OCI-LY7 (cell line): ENCODE measurements around the gene FAM229A.

Source experiments
- CTCF ChIP-seq: fragments of 200-600 bp; sonication (generic); conservative IDR thresholded peaks from 2 replicates; pipeline ENCODE4 v1.5.1; 2014; ENCODE audit warnings: mild to moderate bottlenecking, antibody characterized with exemption, low read length, moderate library complexity, mixed read lengths
- EZH2phosphoT487 ChIP-seq: fragments of 200-600 bp; sonication (generic); IDR thresholded peaks from 2 replicates; pipeline ENCODE4 v1.6.1; 2018; ENCODE audit warnings: low read depth, borderline replicate concordance, mild to moderate bottlenecking, mixed run types, antibody characterized with exemption, low read length, moderate library complexity, mixed read lengths

DNA sequence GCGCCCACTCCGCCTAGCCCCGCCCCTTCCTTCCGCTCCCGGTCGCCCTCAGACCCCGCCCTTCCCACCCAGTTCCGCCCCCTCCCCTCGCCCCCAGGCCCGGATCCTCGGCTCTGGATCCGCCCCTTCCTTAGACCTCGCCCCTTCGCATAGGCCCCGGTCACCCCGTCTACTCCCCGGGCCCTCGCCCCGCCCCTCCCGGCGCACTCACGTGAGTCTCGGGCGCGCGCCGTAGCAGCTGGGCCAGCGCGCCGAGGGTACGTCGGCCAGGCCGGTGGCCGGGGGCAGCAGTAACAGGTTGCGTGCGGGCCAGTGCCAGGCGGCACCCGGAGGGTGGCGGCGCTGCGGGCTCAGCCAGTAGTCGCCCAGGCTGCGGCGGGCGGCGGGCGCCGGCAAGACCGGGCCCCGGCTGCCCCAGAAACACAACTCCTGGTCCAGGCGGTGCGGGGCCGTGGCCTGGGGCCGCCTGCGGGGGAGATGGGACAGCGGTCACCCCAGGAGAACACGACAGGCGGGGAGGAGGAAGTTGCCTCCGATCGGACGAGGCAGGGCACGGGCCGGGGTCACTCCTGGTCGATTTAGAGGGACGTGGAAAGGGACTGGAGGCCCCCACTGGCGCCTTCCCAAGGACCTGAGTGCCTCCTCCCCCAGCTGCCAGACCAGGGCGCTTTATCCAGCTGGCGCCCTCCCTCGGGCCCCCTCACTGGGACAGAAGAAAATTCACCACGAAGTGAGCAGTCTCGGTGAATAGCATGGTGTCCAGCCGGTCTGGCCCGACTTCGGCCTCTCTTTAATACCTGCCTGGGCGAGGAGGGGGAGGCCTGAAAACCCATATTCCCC is 10.7 kb downstream of the FAM229A start:
- TF ChIP-seq CTCF: no peak
- TF ChIP-seq EZH2phosphoT487: no peak
